GM13977 (cell line): ENCODE results near the gene BMPR1B.

Experiments
- DNase-seq: peaks from one replicate; pipeline ENCODE4 v3.0.0; 2012; ENCODE audit warnings: low spot score
- CTCF ChIP-seq: IDR thresholded peaks from 2 replicates; pipeline ENCODE4 v1.5.1; 2012; ENCODE audit warnings: mild to moderate bottlenecking, control low read depth; ENCODE audit not compliant: insufficient read depth; ENCODE audit errors: extremely low read depth, missing control alignments
- in situ Hi-C: fragments of 300-500 bp; cut with MboI; formaldehyde crosslinking; loops from one replicate; pipeline ENCODE4 v1.12.0; 2022; ENCODE audit warnings: low sequenced_read_pairs, low pct_unique_long_range_greater_than_20kb, mixed read lengths, inconsistent platforms; ENCODE audit not compliant: unreplicated experiment

BMPR1B gene

GRCh38 chr4:95190751-95191436 lies 433.1 kb downstream of the BMPR1B start:
- no peak for TF ChIP-seq CTCF
- in situ Hi-C loops = no loop called here

GRCh38 chr4:95191537-95191936 lies 433.8 kb downstream of the BMPR1B start:
- in situ Hi-C loops = no loop called here
- no peak for DNase-seq
- no peak for TF ChIP-seq CTCF

More at GRCh38 chr4:95190751-95191436, 433.1 kb downstream of the BMPR1B start:
- no peak for DNase-seq

- no peak for DNase-seq
- no peak for TF ChIP-seq CTCF
- in situ Hi-C loops = no loop called here
Observed at GRCh38 chr4:95193391-95194224, 435.9 kb downstream of the BMPR1B start.

DNA sequence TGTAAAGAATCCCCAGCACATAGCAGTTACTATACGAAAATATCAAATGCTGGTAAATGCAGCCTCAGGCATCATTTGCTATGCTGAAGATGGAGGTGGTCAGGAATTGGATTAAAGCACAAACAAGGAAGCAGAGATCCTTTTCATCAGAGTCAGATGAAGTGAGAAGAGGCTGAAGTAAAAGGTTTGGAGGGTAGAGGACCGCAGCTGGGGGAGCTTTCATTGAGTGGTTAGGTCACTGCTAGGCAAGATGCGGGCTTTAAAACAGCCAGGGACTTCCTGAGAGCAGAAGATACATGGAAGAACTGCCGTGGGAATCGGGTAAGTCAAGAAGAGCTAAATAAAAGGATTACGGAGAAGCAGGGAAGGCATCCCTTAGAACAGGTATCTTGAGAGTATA lies 439.6 kb downstream of the BMPR1B start:
- no peak for TF ChIP-seq CTCF
- no peak for DNase-seq
- in situ Hi-C loops = no loop called here

GRCh38 chr4:95198961-95199360 lies 441.2 kb downstream of the BMPR1B start:
- no peak for DNase-seq
- TF ChIP-seq CTCF = no peak
- in situ Hi-C loops = no loop called here

DNA sequence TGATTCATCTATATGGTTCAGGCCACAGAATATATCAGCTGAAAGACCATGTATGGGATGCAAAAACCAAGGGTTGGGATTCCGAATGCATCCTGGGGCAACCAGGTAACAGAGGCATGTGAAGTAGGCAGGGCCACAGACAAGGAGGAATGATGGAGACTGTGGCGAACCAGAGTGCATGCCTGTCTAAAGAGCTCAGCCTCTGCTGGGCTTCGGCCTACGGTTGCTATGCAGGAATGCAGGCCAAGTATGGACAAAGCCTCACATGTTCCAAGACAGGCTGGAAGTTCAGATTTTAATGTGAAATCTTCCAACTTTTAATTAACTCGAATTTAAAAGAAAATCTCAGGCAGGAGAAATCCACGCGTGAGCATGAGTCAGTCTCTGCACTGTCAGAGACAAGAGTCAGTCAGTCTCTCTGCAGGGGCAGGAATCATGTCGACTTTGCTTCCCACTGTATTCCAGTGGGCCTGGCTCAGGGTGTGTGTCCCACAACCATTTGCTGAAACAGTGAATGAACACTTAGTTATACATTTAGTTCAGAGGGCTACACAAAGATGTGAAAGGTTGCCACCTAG lies 446.6 kb downstream of the BMPR1B start:
- no peak for TF ChIP-seq CTCF
- DNase-seq = no peak
- in situ Hi-C loops = no loop called here
